ENCODE results near the gene ZNF33B.

GRCh38 chr10:42650374-42650773, 12.0 kb upstream of the ZNF33B start:
- TF ChIP-seq POLR2AphosphoS5 (IDR thresholded peaks at IDR 0.05) (no peak), POLR2A (IDR thresholded peaks at IDR 0.05) (no peak)
- TF ChIP-seq, protein P1, sequence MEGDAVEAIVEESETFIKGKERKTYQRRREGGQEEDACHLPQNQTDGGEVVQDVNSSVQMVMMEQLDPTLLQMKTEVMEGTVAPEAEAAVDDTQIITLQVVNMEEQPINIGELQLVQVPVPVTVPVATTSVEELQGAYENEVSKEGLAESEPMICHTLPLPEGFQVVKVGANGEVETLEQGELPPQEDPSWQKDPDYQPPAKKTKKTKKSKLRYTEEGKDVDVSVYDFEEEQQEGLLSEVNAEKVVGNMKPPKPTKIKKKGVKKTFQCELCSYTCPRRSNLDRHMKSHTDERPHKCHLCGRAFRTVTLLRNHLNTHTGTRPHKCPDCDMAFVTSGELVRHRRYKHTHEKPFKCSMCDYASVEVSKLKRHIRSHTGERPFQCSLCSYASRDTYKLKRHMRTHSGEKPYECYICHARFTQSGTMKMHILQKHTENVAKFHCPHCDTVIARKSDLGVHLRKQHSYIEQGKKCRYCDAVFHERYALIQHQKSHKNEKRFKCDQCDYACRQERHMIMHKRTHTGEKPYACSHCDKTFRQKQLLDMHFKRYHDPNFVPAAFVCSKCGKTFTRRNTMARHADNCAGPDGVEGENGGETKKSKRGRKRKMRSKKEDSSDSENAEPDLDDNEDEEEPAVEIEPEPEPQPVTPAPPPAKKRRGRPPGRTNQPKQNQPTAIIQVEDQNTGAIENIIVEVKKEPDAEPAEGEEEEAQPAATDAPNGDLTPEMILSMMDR (IDR thresholded peaks at IDR 0.05) = no peak

Data from suprapubic skin (tissue), 4 donors.